AG04450 (cell line): ENCODE data around the gene ZBTB7A. TPM values are rescaled to one million over a fixed set of nuclear protein-coding genes. Genes with fewer than 3 reads are reported as not detected.

Source experiments
- CTCF ChIA-PET: fragments of 300-600, 350-600 bp; formaldehyde crosslinking; extraction: SDS; loops from one replicate; lab custom pipeline; 2022; ENCODE audit warnings: antibody characterized with exemption, inconsistent platforms; lab: Charles Lee
- POLR2A ChIA-PET: fragments of 350-600 bp; formaldehyde crosslinking; extraction: SDS; loops from one replicate; lab custom pipeline; 2021; ENCODE audit warnings: antibody characterized with exemption, inconsistent platforms; lab: Yijun Ruan, JAX
- DNase-seq: peaks from one replicate; pipeline ENCODE4 v3.0.0-alpha.2; 2011; ENCODE audit warnings: low read depth, low spot score
- H3K27ac ChIP-seq: one replicate; pipeline ENCODE4 v1.5.1; 2012; ENCODE audit warnings: low read depth, low read length, control low read depth
- H3K27me3 ChIP-seq: one replicate; pipeline ENCODE4 v1.6.0; 2012; ENCODE audit warnings: low read length; ENCODE audit not compliant: control insufficient read depth, insufficient read depth
- H3K4me3 ChIP-seq: 2 replicates; pipeline ENCODE4 v1.5.1; 2011; ENCODE audit warnings: mild to moderate bottlenecking, low read depth, low read length, control low read depth
- H3K9me3 ChIP-seq: 2 replicates; pipeline ENCODE4 v1.5.1; 2012; ENCODE audit warnings: low read length; ENCODE audit not compliant: control insufficient read depth, insufficient read depth
- CTCF ChIP-seq: IDR thresholded peaks from 2 replicates; pipeline ENCODE4 v1.5.1; 2011; ENCODE audit warnings: low read depth, low read length, control low read depth, inconsistent platforms
- polyA plus RNA-seq: library from polyadenylated mRNA; depleted of rRNA; stranded (reverse); fragments of >200 nt; gene quantifications from 2 replicates; pipeline ENCODE4 v1.2.3, GENCODE V29; 2011

Gene ZBTB7A
- polyA plus RNA-seq, 1 experiment = 2.7 TPM

- no peak for DNase-seq
- Histone ChIP-seq H3K27ac (no peak overlapping the region), H3K9me3 (no peaks in the 10 kb centered on the region; the same call in 1 of the 2 replicates), H3K27me3 (no peaks in the 10 kb centered on the region), H3K4me3 (no peak overlapping the region)
- no peak for TF ChIP-seq CTCF
- CTCF ChIA-PET = no interaction called here
- POLR2A ChIA-PET = no interaction called here
Measured at GRCh38 chr19:4094291-4094690, 27.6 kb upstream of the ZBTB7A start.

- Histone ChIP-seq H3K27ac (no peak overlapping the region), H3K27me3 (no peaks in the 10 kb centered on the region), H3K9me3 (no peaks in the 10 kb centered on the region; the same call in 1 of the 2 replicates), H3K4me3 (no peak overlapping the region)
- CTCF ChIA-PET = no interaction called here
- DNase-seq = no peak
- no peak for TF ChIP-seq CTCF
- POLR2A ChIA-PET = no interaction called here
Measured at GRCh38 chr19:4093643-4094175, 27.0 kb upstream of the ZBTB7A start.

DNA sequence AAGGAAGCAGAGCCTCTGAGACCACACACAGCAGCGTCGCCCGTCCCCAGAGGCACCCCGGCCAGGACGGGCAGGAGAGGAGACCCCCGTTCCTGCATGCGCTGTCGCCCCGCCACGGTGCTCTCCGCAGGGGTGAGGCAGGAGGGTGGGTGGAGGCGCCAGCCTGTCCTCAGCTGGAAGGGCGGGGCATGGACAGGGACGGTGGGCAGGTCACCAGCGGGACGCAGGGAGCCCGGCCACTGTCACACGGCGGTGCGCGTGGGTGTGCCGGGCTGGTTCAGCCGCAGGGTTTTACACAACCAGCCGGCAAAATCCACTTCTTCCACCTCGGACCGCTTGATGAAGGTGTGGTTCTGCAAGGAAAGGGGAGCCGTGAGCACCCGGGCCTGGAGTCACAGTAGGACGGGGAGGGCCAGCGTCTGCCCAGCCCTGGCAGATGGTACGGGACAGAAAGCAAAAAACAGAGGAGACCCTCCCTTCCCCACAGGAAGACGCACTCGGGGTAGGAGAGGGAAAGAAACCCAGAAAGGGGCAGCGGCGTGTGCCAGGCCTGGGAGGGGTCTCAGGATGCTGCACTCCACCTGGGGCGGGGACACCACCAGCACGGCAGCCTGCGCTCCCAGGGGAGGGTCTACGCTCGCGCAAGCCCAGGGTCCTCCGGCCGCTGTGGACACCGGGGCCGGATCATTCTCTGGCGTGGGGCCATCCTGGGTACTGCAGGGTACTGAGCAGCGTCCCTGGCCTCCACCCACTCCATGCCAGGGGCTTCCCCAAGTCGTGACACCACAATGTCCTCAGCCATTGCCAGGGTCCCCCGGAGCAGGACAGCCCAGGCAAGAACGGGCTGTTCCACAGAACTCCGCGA is 23.9 kb upstream of the ZBTB7A start:
- no peak for TF ChIP-seq CTCF
- POLR2A ChIA-PET = no interaction called here

DNA sequence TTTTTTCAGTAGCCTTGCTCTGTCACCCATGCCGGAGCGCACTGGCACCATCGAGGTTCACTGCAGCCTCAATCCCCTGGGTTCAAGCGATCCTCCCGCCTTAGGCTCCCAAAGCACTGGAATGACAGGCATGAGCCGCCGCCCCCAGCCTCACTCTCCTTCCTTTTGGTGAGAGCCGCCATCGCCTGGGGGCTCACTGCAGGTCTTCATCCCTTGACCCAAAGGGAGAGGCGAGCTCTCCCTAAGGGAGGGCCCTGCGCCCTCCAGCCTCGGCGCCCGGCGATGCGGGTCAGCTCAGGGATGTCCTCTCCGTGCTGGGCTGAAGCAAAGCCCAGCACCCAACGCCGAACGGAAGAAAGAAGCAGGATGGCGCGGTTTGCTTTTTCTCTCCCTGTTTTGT is 23.2 kb upstream of the ZBTB7A start:
- no peak for TF ChIP-seq CTCF
- CTCF ChIA-PET = no interaction called here
- Histone ChIP-seq H3K4me3 (no peak overlapping the region), H3K9me3 (no peaks in the 10 kb centered on the region; the same call in 1 of the 2 replicates), H3K27me3 (no peaks in the 10 kb centered on the region), H3K27ac (no peak overlapping the region)
- POLR2A ChIA-PET = no interaction called here
- DNase-seq = no peak

More for the DNA sequence above, 23.9 kb upstream of the ZBTB7A start:
- no peaks in the 10 kb centered on the region for H3K27me3 ChIP-seq
- H3K27ac ChIP-seq = no peak overlapping the region
- no peaks in the 10 kb centered on the region; the same call in 1 of the 2 replicates for H3K9me3 ChIP-seq
- no peak for DNase-seq
- no peak overlapping the region for H3K4me3 ChIP-seq
- CTCF ChIA-PET = interaction anchor here (0.9 kb wide), 1 partner anchor 103 kb away, joined by 5 read pairs; no protein-coding TSS in a partner anchor

DNA sequence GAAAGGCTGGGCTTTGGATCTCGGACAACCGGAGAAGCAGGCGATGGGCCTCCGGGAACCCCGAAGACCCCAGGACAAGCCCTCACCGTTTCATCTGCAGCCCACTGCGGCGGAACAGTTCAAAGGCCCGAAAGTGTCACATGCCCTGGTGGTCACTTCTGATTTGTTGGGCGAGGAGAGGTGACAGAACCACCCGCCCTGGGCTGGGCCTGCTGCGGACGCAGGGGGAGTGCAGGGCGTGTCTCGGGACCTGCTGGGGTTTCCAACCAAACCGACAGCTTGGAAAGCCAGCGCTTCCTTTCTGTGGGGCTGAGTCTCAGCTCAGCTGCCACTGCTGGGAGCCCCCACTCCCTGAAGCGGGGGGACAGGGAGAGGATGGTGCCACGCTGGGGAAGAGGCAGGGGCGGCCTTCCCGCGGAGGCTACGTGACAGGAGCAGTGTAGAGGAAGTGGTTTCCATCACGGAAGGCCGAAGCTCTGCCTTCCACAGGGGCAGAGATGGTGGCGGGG is 22.8 kb upstream of the ZBTB7A start:
- Histone ChIP-seq H3K4me3 (no peak overlapping the region), H3K27me3 (no peaks in the 10 kb centered on the region), H3K27ac (no peak overlapping the region), H3K9me3 (no peaks in the 10 kb centered on the region; the same call in 1 of the 2 replicates)
- CTCF ChIA-PET = no interaction called here
- no peak for DNase-seq
- POLR2A ChIA-PET = no interaction called here
- TF ChIP-seq CTCF = no peak
